Measurements from ENCODE around the gene OTUB2. TPM values are rescaled to one million over a fixed set of nuclear protein-coding genes. Genes with fewer than 3 reads are reported as not detected.

The OTUB2 gene
- total RNA-seq, 2 donors from 2014 or later, result 2.2 to 2.7 TPM

GRCh38 chr14:94042433-94043091 is 16.4 kb downstream of the OTUB2 start:
- no peak for DNase-seq
- H3K4me3 ChIP-seq, result no peak overlapping the region
- H3K27ac ChIP-seq, result no peak overlapping the region
- TF ChIP-seq CTCF (IDR thresholded peaks at IDR 0.05), result no peak
- H3K4me1 ChIP-seq, result no peaks in the 10 kb centered on the region
- no peaks in the 10 kb centered on the region for H3K9me3 ChIP-seq
- H3K27me3 ChIP-seq, result no peaks in the 10 kb centered on the region
- no peak overlapping the region for H3K9ac ChIP-seq (ENCODE audit: low read depth in 2 of 2, low read length in 2 of 2)
- intact Hi-C loops (cut with DNase I), result no loop called here
- H3K36me3 ChIP-seq, result no peaks in the 10 kb centered on the region

GRCh38 chr14:94043111-94043755 is 17.1 kb downstream of the OTUB2 start:
- Histone ChIP-seq H3K27ac (no peak overlapping the region), H3K4me3 (no peak overlapping the region), H3K27me3 (no peaks in the 10 kb centered on the region), H3K9me3 (no peaks in the 10 kb centered on the region), H3K9ac (ENCODE audit: low read depth in 2 of 2, low read length in 2 of 2) (no peak overlapping the region), H3K36me3 (no peaks in the 10 kb centered on the region), H3K4me1 (no peaks in the 10 kb centered on the region)
- no peak for TF ChIP-seq CTCF (IDR thresholded peaks at IDR 0.05)
- no peak for DNase-seq
- intact Hi-C loops (cut with DNase I), result no loop called here

GRCh38 chr14:94043756-94044475 is 17.8 kb downstream of the OTUB2 start:
- Histone ChIP-seq H3K9me3 (no peaks in the 10 kb centered on the region), H3K4me1 (no peaks in the 10 kb centered on the region), H3K27ac (no peak overlapping the region), H3K9ac (ENCODE audit: low read depth in 2 of 2, low read length in 2 of 2) (no peak overlapping the region), H3K4me3 (no peak overlapping the region), H3K36me3 (no peaks in the 10 kb centered on the region), H3K27me3 (no peaks in the 10 kb centered on the region)
- intact Hi-C loops (cut with DNase I), result no loop called here
- no peak for DNase-seq
- TF ChIP-seq CTCF (IDR thresholded peaks at IDR 0.05), result no peak

- H3K4me1 ChIP-seq, result no peaks in the 10 kb centered on the region
- no peak overlapping the region for H3K27ac ChIP-seq
- no peak overlapping the region for H3K4me3 ChIP-seq
- no peak overlapping the region for H3K9ac ChIP-seq (ENCODE audit: low read depth in 2 of 2, low read length in 2 of 2)
- peaks cover 4% of the 10 kb centered on the region for H3K36me3 ChIP-seq
- no peaks in the 10 kb centered on the region for H3K9me3 ChIP-seq
- TF ChIP-seq CTCF (IDR thresholded peaks at IDR 0.05), result no peak
- no peaks in the 10 kb centered on the region for H3K27me3 ChIP-seq
- intact Hi-C loops (cut with DNase I), result no loop called here
- DNase-seq, result no peak
Observed at GRCh38 chr14:94044476-94045091, 18.4 kb downstream of the OTUB2 start.

- Histone ChIP-seq H3K9ac (ENCODE audit: low read depth in 2 of 2, low read length in 2 of 2) (no peak overlapping the region), H3K27ac (no peak overlapping the region), H3K9me3 (no peaks in the 10 kb centered on the region), H3K36me3 (peaks cover 9% of the 10 kb centered on the region), H3K4me3 (no peak overlapping the region), H3K27me3 (no peaks in the 10 kb centered on the region), H3K4me1 (no peaks in the 10 kb centered on the region)
- TF ChIP-seq CTCF (IDR thresholded peaks at IDR 0.05), result no peak
- intact Hi-C loops (cut with DNase I), result no loop called here
- DNase-seq, result no peak
Observed at GRCh38 chr14:94045101-94045500, 19.0 kb downstream of the OTUB2 start.

All from colonic mucosa (tissue), 4 donors.